GM12892 (cell line): ENCODE data around the gene P2RY2.

Experiments
- POLR2A ChIP-seq: IDR thresholded peaks from 2 replicates; pipeline ENCODE4 v1.6.1; 2011; ENCODE audit warnings: low read depth, low read length, control low read depth
- POLR2AphosphoS5 ChIP-seq: IDR thresholded peaks from 2 replicates; pipeline ENCODE4 v1.6.1; 2011; ENCODE audit warnings: low read depth, low read length, control low read depth

- TF ChIP-seq POLR2AphosphoS5 (no peak), POLR2A (no peak)
Observed at GRCh38 chr11:73270855-73271477, 52.9 kb downstream of the P2RY2 start.
